ENCODE results near the gene TOB1.

The TOB1 gene

DNA sequence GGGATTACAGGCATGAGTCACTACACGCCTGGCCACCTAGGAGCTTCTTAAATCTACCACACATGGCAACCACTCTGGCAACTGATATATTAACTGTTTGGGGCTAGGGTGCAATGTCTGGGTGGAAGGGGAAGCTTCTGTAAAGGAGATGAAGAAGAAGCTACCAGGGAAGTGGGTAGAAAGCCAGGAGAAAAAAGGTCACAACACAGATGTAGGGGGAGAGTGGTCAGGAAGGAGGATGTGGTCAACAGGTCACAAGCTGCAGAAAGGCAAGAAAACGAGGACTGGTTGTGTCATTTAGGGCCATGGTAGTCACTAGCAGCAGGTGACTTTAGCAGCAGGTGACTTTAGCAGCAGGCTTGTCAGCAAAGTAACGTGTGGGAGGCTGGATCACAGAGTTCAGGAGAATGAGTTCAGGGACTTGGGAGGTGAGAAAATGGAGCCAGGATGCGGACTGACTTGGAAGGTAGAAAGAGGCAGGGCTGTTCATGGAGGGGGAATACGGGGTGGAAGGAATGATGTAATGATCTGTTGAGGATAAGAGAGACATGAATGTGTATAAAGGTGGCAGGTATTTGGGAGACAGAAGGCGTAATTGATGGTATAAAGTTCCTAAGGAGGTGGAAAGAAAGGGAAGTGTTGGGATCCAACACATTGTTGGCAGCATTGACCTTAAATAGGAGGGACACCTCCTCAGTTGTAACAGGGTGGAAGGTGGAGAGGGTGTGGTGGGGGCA is 47.1 kb downstream of the TOB1 start:
- CTCF ChIA-PET, result interaction anchor here (1.0 to 5.5 kb wide), 7 partner anchors 11 to 34 kb away, joined by 3 to 39 read pairs (median 7); no protein-coding TSS in a partner anchor
- Histone ChIP-seq H3K4me3 (ENCODE audit: control insufficient read depth in 1 of 7, extremely low read depth in 1 of 7, insufficient read depth in 4 of 7, low read depth in 2 of 7, low read length in 6 of 7) (no peak overlapping the region), H3K36me3 (ENCODE audit: control insufficient read depth in 4 of 4, insufficient read depth in 4 of 4, low read length in 3 of 4) (no peaks in the 10 kb centered on the region), H3K27ac (ENCODE audit: insufficient read depth in 1 of 2, low read depth in 1 of 2, low read length in 2 of 2, poor library complexity in 1 of 2, severe bottlenecking in 2 of 2) (no peak overlapping the region), H3K27me3 (replicated peaks in 2 of 5; ENCODE audit: control insufficient read depth in 4 of 5, insufficient read depth in 5 of 5, low read length in 4 of 5) (no peaks in the 10 kb centered on the region), H3K4me1 (ENCODE audit: control extremely low read depth in 1 of 4, control insufficient read depth in 4 of 4, insufficient read depth in 4 of 4, low read length in 3 of 4) (peaks cover 0 to 11% (median 6%) of the 10 kb centered on the region in 4 experiments), H3K9me3 (ENCODE audit: control extremely low read depth in 1 of 5, control insufficient read depth in 4 of 5, insufficient read depth in 2 of 5, low read depth in 1 of 5, low read length in 4 of 5) (peaks cover 0 to 2% (median 0%) of the 10 kb centered on the region in 5 experiments)
- WGBS (ENCODE audit: insufficient coverage), result 62% methylated on average over 6 of the region's 6 CpGs
- POLR2A ChIA-PET, result interaction anchor here (0.7 kb wide), 1 partner anchor 171 kb away, joined by 3 read pairs; no protein-coding TSS in a partner anchor
- peak in 2 of 3 donors; percentile 13 to 31 for DNase-seq

DNA sequence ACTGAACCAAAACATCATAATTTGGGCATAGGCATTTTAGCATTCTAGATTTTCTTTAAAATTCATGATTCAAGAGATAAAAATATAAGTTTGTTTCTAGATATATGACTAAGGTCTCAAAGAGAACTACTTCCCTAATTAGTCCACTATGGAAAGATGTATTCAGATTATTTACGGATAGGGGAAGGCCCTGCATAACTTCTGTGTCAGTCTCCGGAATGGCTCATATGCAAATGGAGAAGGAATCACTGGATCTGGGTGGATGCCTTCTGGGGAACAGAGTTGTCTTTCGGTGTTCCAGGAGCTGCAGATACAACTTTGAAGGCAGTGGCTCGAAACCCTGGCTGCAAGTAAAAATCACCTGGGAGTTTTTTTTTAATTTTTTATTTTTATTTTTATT is 47.9 kb downstream of the TOB1 start:
- Histone ChIP-seq H3K27ac (ENCODE audit: insufficient read depth in 1 of 2, low read depth in 1 of 2, low read length in 2 of 2, poor library complexity in 1 of 2, severe bottlenecking in 2 of 2) (no peak overlapping the region), H3K27me3 (replicated peaks in 2 of 5; ENCODE audit: control insufficient read depth in 4 of 5, insufficient read depth in 5 of 5, low read length in 4 of 5) (no peaks in the 10 kb centered on the region), H3K4me3 (ENCODE audit: control insufficient read depth in 1 of 7, extremely low read depth in 1 of 7, insufficient read depth in 4 of 7, low read depth in 2 of 7, low read length in 6 of 7) (no peak overlapping the region), H3K36me3 (ENCODE audit: control insufficient read depth in 4 of 4, insufficient read depth in 4 of 4, low read length in 3 of 4) (no peaks in the 10 kb centered on the region), H3K9me3 (ENCODE audit: control extremely low read depth in 1 of 5, control insufficient read depth in 4 of 5, insufficient read depth in 2 of 5, low read depth in 1 of 5, low read length in 4 of 5) (peaks cover 0 to 2% (median 0%) of the 10 kb centered on the region in 5 experiments), H3K4me1 (ENCODE audit: control extremely low read depth in 1 of 4, control insufficient read depth in 4 of 4, insufficient read depth in 4 of 4, low read length in 3 of 4) (peaks cover 0 to 11% (median 6%) of the 10 kb centered on the region in 4 experiments)
- CTCF ChIA-PET, result interaction anchor here (1.0 to 5.5 kb wide), 9 partner anchors 10 to 35 kb away, joined by 3 to 39 read pairs (median 6); no protein-coding TSS in a partner anchor
- no peak for DNase-seq
- POLR2A ChIA-PET, result interaction anchor here (0.7 kb wide), 1 partner anchor 172 kb away, joined by 3 read pairs; no protein-coding TSS in a partner anchor
- 98% methylated on average over 3 of the region's 4 CpGs for WGBS (ENCODE audit: insufficient coverage)

DNA sequence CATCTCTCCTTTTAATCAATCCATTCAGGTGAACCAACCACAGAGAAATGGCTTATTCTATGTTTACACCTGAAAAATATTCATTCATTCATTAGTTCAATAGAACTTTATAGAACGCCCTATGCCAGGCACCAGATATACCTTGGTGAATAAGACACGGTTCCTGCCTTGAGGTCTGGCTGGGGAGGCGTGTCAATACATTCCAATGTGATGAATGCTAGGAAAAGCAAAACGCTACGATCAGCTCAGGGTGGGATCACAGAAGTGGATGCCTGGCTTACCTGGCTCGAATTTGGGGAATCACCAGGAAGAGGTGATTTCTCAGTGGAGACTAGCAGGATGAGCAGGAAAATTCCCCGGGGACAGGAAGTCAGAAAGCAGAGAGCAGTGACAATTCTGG is 48.3 kb downstream of the TOB1 start:
- H3K27ac ChIP-seq (ENCODE audit: insufficient read depth in 1 of 2, low read depth in 1 of 2, low read length in 2 of 2, poor library complexity in 1 of 2, severe bottlenecking in 2 of 2), result no peak overlapping the region
- H3K4me1 ChIP-seq (ENCODE audit: control extremely low read depth in 1 of 4, control insufficient read depth in 4 of 4, insufficient read depth in 4 of 4, low read length in 3 of 4), result peaks cover 0 to 11% (median 6%) of the 10 kb centered on the region in 4 experiments
- peaks cover 0 to 1% (median 0%) of the 10 kb centered on the region in 5 experiments for H3K9me3 ChIP-seq (ENCODE audit: control extremely low read depth in 1 of 5, control insufficient read depth in 4 of 5, insufficient read depth in 2 of 5, low read depth in 1 of 5, low read length in 4 of 5)
- DNase-seq, result no peak
- ChIA-PET POLR2A (no interaction called here), CTCF (interaction anchor here (1.0 to 5.5 kb wide), 9 partner anchors 11 to 36 kb away, joined by 3 to 39 read pairs (median 6); no protein-coding TSS in a partner anchor)
- no peaks in the 10 kb centered on the region for H3K27me3 ChIP-seq (replicated peaks in 2 of 5; ENCODE audit: control insufficient read depth in 4 of 5, insufficient read depth in 5 of 5, low read length in 4 of 5)
- no peaks in the 10 kb centered on the region for H3K36me3 ChIP-seq (ENCODE audit: control insufficient read depth in 4 of 4, insufficient read depth in 4 of 4, low read length in 3 of 4)
- no peak overlapping the region for H3K4me3 ChIP-seq (ENCODE audit: control insufficient read depth in 1 of 7, extremely low read depth in 1 of 7, insufficient read depth in 4 of 7, low read depth in 2 of 7, low read length in 6 of 7)
- 90% methylated on average over 5 of the region's 7 CpGs for WGBS (ENCODE audit: insufficient coverage)

DNA sequence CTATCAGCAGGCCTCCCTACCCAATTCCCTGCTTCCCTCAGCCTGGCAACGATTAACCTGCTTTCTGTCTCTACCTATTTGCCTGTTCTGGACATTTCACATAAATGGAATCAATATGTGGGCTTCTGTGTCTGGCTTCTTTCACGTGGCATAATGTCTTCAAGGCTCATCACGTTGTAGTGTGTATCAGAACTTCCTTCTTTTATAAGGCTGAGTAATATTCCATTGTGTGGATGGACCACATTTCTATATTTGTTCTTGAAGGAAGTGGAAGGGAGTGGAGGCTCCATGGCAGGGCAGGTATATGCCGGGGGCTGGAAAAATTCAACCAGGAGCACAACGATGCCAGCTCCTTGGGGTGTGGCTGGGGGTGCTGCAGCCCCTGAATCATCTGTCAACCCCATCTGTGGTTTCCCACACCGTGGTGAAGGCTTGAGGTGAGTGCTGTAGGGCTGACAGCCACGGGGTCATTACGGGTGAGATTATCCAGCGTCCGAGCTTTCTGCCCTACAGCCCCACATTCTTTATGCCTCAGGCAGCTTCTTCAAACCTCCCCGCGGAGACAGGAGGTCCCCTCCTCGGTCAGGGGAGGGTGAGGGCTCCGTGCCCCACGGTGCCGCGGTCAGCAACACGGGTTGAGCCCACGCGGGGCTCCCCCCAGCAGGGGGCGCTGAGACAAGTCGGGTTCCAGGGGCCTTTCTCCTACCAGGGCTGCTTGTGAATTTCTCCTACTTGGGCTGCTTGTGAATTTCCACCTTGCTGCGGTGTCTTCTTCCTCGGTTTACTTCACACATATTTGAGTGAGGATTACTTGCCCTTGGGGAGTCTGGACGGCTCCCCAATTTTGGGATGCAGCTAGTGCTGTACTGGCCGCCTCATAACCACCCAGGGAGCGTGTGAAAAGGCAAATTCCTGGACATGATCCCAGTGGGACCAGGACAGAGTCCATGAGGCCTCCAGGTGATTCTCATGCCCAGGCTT is 49.1 kb downstream of the TOB1 start:
- peak overlapping the region in 3 of 7 experiments; percentile 33 to 61 (median 44) for H3K4me3 ChIP-seq (ENCODE audit: control insufficient read depth in 1 of 7, extremely low read depth in 1 of 7, insufficient read depth in 4 of 7, low read depth in 2 of 7, low read length in 6 of 7)
- DNase-seq, result peak; percentile 43 to 61 (median 51)
- H3K9me3 ChIP-seq (ENCODE audit: control extremely low read depth in 1 of 5, control insufficient read depth in 4 of 5, insufficient read depth in 2 of 5, low read depth in 1 of 5, low read length in 4 of 5), result no peaks in the 10 kb centered on the region
- peaks cover 0 to 11% (median 6%) of the 10 kb centered on the region in 4 experiments for H3K4me1 ChIP-seq (ENCODE audit: control extremely low read depth in 1 of 4, control insufficient read depth in 4 of 4, insufficient read depth in 4 of 4, low read length in 3 of 4)
- POLR2A ChIA-PET, result no interaction called here
- WGBS (ENCODE audit: insufficient coverage), result 19% methylated on average over 21 of the region's 27 CpGs
- H3K36me3 ChIP-seq (ENCODE audit: control insufficient read depth in 4 of 4, insufficient read depth in 4 of 4, low read length in 3 of 4), result no peaks in the 10 kb centered on the region
- CTCF ChIA-PET, result interaction anchor here (1.0 to 5.5 kb wide), 9 partner anchors 10 to 36 kb away, joined by 3 to 39 read pairs (median 6); no protein-coding TSS in a partner anchor
- no peak overlapping the region for H3K27ac ChIP-seq (ENCODE audit: insufficient read depth in 1 of 2, low read depth in 1 of 2, low read length in 2 of 2, poor library complexity in 1 of 2, severe bottlenecking in 2 of 2)
- no peaks in the 10 kb centered on the region for H3K27me3 ChIP-seq (replicated peaks in 2 of 5; ENCODE audit: control insufficient read depth in 4 of 5, insufficient read depth in 5 of 5, low read length in 4 of 5)

DNA sequence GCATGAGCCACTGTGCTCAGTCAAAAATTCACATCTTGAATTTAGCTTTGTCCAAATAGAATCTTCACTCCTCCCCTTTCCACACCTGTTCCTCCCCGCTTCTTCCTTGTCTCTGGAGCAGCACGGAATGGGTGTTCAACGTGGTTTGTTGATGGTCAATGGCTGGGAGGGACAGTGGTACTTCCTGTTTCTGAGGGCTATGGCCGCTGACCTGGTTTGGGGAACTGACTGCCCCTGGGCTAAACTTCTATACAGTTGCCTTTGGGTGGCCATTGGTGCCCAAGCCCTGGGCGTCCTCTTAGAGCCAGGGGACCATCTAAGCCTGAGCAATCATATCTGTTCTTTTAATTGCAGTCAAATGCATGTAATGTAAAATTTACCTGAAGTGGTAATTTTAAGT is 49.9 kb downstream of the TOB1 start:
- H3K9me3 ChIP-seq (ENCODE audit: control extremely low read depth in 1 of 5, control insufficient read depth in 4 of 5, insufficient read depth in 2 of 5, low read depth in 1 of 5, low read length in 4 of 5), result no peaks in the 10 kb centered on the region
- DNase-seq, result no peak
- H3K4me1 ChIP-seq (ENCODE audit: control extremely low read depth in 1 of 4, control insufficient read depth in 4 of 4, insufficient read depth in 4 of 4, low read length in 3 of 4), result peaks cover 0 to 11% (median 6%) of the 10 kb centered on the region in 4 experiments
- H3K27ac ChIP-seq (ENCODE audit: insufficient read depth in 1 of 2, low read depth in 1 of 2, low read length in 2 of 2, poor library complexity in 1 of 2, severe bottlenecking in 2 of 2), result no peak overlapping the region
- POLR2A ChIA-PET, result no interaction called here
- no CpG with 5 or more reads among the region's 5 CpGs for WGBS (ENCODE audit: insufficient coverage)
- CTCF ChIA-PET, result interaction anchor here (0.7 to 5.5 kb wide), 10 partner anchors 11 to 395 kb away, joined by 3 to 39 read pairs (median 5); no protein-coding TSS in a partner anchor
- no peaks in the 10 kb centered on the region for H3K27me3 ChIP-seq (replicated peaks in 2 of 5; ENCODE audit: control insufficient read depth in 4 of 5, insufficient read depth in 5 of 5, low read length in 4 of 5)
- no peak overlapping the region for H3K4me3 ChIP-seq (ENCODE audit: control insufficient read depth in 1 of 7, extremely low read depth in 1 of 7, insufficient read depth in 4 of 7, low read depth in 2 of 7, low read length in 6 of 7)
- no peaks in the 10 kb centered on the region for H3K36me3 ChIP-seq (ENCODE audit: control insufficient read depth in 4 of 4, insufficient read depth in 4 of 4, low read length in 3 of 4)

DNA sequence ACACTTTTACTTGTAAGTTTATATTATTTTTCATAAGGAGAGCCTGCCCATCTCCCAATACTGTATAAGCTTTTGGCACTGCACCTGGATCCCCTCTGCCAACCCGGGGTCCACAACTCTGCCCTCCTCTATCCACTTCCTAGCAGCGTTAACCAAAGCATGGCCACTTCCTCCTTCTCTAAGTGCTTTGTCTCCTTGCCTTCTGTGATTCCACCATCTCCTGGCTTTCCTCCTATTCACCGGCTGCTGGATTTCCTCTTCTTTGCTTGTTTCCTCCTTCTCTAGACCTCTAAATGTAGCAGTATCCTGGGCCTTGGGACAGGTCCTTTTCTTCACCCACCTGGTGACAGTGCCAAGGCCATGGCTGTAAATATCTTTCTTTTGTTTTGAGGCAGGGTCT is 50.8 kb downstream of the TOB1 start:
- H3K36me3 ChIP-seq (ENCODE audit: control insufficient read depth in 4 of 4, insufficient read depth in 4 of 4, low read length in 3 of 4), result no peaks in the 10 kb centered on the region
- CTCF ChIA-PET, result interaction anchor here (0.7 to 5.5 kb wide), 8 partner anchors 12 to 140 kb away, joined by 3 to 39 read pairs (median 4); no protein-coding TSS in a partner anchor

More for the DNA sequence above, 50.8 kb downstream of the TOB1 start:
- H3K4me3 ChIP-seq (ENCODE audit: control insufficient read depth in 1 of 7, extremely low read depth in 1 of 7, insufficient read depth in 4 of 7, low read depth in 2 of 7, low read length in 6 of 7), result no peak overlapping the region
- no peaks in the 10 kb centered on the region for H3K27me3 ChIP-seq (replicated peaks in 2 of 5; ENCODE audit: control insufficient read depth in 4 of 5, insufficient read depth in 5 of 5, low read length in 4 of 5)
- POLR2A ChIA-PET, result no interaction called here
- 0% methylated on average over 3 of the region's 3 CpGs for WGBS (ENCODE audit: insufficient coverage)
- no peak overlapping the region for H3K27ac ChIP-seq (ENCODE audit: insufficient read depth in 1 of 2, low read depth in 1 of 2, low read length in 2 of 2, poor library complexity in 1 of 2, severe bottlenecking in 2 of 2)
- DNase-seq, result peak in 2 of 3 donors; percentile 37 to 50
- H3K4me1 ChIP-seq (ENCODE audit: control extremely low read depth in 1 of 4, control insufficient read depth in 4 of 4, insufficient read depth in 4 of 4, low read length in 3 of 4), result peaks cover 0 to 11% (median 6%) of the 10 kb centered on the region in 4 experiments
- no peaks in the 10 kb centered on the region for H3K9me3 ChIP-seq (ENCODE audit: control extremely low read depth in 1 of 5, control insufficient read depth in 4 of 5, insufficient read depth in 2 of 5, low read depth in 1 of 5, low read length in 4 of 5)

Measured in common myeloid progenitor, CD34-positive (primary cell).